GM19468 (cell line): ENCODE results near the gene AACS.
"Not testable (repeated sequence)": the region's sequence is repeated elsewhere in the genome, so short reads cannot be mapped to it uniquely, and the experiment has no call there.

Experiments used
- ATAC-seq: cut with Tn5 transposase; IDR thresholded peaks from one replicate; pipeline ENCODE4 v1.9.1; 2021; ENCODE audit warnings: mild to moderate bottlenecking, moderate library complexity, moderate number of reproducible peaks; ENCODE audit not compliant: unreplicated experiment; ENCODE audit errors: extremely low read depth

AACS gene

GRCh38 chr12:125089626-125090025 is 24.4 kb downstream of the AACS start:
- no peak for ATAC-seq

DNA sequence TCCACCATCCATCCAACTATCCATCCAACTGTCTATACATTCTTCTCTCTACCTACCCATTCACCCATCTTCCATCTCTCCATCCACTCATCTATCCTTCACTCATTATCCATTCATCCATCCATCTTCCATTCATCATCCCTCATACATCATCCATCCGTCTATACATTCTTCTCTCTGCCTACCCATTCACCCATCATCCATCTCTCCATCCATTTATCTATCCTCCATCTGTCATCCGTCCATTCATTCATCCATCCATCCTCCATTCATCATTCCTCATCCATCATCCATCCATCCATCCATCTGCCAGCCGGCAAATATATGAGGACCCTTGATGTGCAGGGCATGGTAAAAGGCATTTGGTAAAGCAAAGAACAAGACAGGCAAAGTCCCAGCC is 25.2 kb downstream of the AACS start:
- no peak for ATAC-seq

DNA sequence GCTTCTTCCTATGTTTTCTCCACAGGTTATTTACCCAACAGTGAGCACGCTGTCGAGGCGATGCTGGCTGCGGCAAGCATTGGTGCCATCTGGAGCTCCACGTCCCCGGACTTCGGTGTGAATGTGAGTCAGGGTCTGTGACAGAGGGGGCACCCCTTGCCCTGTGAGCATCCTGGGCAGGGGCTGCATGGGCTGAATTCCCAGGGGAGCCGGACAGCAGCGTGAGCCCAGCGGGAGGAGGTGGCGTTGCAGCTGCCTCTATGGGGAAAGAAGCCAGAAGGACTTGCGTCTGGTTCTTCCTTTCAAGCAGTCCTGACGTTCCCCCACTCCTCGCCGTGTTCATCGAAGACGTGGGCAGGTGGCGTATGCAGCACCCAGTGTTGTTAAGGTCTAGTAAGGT is 26.2 kb downstream of the AACS start:
- ATAC-seq = no peak

DNA sequence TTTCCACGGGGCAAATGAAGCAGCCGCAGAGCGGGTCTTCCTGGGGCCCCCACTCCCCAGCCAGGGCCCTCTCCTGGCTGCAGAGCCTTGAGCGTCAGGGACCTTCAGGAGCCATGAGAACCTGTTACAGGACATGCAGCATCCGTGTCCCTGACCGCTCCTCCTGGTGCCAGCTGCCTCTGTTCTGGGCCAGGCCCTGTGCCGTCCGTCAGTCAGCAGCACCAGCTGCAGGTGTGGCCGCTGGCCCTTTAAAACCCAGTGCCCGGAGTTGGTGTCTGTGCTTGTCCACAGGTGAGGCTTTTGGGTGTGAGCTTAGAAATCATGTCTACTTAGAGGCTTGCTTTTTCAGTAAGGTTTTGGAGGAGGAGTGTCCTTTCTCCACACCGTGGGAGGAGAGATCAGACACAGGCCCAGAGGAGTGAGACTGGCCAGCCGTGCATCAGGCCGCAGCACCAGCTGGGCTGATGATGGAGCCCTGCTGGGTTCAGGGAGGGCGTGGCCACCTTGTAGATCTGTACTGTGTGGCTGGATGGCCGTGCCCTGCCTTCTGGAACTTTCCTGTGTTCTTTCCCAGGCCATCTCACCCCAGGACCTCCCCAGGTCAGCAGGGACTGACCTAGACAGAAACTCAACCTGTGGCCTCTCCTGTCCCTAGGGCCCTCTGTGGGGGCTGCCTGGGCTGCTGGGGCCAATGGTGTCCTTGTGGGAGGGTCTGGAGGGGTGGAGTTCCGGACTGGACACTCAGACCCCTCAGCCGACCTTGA is 27.1 kb downstream of the AACS start:
- ATAC-seq = no peak

DNA sequence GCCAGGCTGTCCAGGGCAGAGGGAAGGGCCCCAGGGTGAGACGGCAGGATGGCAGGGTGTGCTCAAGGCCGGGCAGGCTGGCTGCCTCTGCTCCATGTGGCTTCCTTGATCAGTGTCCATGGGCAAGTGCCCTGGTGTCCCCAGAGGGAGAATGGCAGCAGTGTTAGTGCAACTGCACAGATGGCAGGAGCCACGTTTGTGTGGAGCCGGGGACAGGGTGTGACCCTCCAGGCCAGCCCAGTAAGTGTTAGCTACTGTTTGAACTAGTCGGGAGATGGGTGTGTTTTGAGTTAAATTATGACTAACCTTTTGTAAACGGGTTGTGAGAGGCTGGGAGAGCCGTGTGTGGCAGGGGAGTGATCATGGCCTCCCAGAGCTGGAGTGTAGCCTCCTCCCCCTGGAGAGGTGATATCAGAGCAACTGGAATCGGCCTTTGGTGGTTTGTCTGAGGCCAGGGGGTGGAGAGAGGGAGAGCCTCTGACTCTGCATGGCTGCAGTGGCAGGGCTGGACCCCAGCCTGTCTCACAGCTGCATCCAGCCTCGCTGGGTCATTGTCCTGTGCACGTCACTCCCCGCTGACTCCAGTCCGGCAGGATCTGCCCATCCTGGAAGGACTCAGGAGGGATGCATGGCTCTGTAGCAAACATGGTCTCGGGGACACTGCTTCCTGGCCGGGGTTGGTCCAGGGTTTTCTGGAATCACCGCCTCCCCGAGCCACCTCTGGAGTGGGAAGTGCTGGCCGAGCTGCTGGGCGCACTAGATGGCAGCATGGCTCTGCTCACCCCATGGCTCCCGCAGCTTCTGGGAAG is 27.8 kb downstream of the AACS start:
- no peak for ATAC-seq

DNA sequence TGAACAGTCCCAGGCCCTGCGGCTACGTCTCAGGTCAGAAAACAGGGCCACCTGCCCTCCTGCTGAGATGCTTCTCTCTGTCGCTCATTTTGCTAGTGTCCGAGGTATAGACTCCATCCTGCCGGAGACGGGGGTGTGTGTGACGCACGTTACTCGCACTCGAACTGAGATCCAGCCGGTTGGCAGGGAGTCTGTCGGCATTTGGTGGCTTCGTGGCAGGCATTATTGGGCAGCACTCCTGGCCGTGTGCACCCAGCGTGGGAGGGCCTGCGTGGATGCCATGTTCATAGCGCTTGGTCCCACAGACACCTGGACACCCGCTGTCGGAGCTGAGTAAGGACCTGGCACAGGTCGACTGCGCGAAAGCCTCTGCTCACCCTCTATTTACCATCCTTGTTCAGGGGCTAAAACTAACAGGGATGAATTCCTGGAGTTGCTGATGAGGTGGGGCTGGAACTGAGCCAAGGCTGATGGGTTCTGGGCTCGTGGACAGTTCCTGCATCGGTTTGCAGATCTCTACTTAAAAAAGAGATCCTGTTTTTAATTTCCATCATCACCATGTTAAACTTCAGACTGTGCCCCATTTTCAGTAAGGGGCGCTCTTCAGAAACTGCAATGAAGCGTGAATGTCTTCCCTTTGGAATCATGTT is 28.6 kb downstream of the AACS start:
- no peak for ATAC-seq

GRCh38 chr12:125096894-125097293 is 31.7 kb downstream of the AACS start:
- ATAC-seq = no peak

GRCh38 chr12:125097427-125097826 is 32.2 kb downstream of the AACS start:
- no peak for ATAC-seq

- no peak for ATAC-seq
Observed at GRCh38 chr12:125098676-125099408, 33.6 kb downstream of the AACS start.

GRCh38 chr12:125099409-125099782 is 34.2 kb downstream of the AACS start:
- ATAC-seq = no peak

DNA sequence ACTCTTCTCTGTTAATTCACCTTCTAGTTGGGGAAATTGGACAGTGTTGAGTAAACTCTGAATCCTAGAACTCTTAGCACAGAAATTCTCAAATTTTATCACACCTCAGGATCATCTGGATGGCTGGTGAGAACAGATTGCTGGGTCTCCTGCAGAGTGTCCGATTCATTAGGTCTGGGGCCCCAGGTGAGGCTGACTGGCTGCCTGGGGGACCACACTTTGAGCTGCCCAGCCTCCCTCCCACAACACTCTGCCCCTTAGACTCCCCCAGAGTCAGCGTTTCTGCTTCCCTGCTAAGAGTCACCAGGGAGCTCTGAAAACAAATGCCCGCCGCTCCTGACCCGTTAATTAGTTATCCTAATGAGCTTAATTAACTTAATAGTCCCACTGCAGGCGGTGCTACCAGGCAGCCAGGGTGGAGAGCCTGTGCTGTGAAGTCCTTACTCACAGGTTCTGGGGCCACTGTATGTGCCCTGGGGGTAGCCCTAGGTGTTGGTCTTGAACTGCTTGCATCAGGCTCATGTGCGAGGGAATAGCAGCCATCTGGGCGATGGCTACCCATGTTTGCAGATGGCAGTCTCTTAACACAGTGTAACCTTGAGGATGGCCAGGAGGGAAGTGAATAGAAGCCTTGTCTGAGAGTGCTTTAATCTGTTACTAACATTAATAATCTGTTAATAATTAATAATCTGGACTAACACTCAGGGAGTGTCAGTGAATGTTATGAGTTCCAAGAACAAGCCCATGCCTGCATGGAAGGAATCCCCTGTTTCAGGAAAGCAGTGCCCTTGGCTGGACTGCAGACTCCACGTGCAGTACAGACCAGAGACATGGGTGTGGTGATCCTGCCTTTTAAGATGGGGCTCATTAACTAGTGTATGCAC is 35.6 kb downstream of the AACS start:
- no peak for ATAC-seq

- ATAC-seq = no peak
Observed at GRCh38 chr12:125104982-125105381, 39.7 kb downstream of the AACS start.

DNA sequence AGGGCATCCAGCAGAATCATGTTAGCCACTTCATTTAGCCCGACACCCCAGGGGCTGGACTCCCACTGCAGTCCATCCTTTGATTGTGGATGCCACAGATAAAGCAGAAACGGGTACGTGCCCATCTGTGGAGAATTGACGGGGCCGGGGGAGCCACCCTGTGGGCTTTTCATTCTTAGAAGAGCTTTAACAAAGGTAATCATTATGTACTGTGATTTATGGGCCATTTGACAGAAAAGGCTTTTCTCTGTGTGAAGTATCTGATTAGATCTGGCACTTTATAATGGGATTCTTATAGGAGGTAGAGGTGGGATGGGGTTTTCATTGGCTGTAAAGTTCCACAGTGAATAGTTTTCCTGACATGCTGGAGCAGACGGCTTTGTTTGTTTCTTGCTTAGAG is 40.4 kb downstream of the AACS start:
- ATAC-seq = no peak

- ATAC-seq = no peak
Observed at GRCh38 chr12:125110641-125111360, 45.6 kb downstream of the AACS start.

GRCh38 chr12:125111403-125111802 is 46.2 kb downstream of the AACS start:
- ATAC-seq = no peak

- not testable (repeated sequence) for ATAC-seq
Observed at GRCh38 chr12:125112614-125113013, 47.4 kb downstream of the AACS start.

GRCh38 chr12:125113263-125113662 is 48.0 kb downstream of the AACS start:
- no peak for ATAC-seq

DNA sequence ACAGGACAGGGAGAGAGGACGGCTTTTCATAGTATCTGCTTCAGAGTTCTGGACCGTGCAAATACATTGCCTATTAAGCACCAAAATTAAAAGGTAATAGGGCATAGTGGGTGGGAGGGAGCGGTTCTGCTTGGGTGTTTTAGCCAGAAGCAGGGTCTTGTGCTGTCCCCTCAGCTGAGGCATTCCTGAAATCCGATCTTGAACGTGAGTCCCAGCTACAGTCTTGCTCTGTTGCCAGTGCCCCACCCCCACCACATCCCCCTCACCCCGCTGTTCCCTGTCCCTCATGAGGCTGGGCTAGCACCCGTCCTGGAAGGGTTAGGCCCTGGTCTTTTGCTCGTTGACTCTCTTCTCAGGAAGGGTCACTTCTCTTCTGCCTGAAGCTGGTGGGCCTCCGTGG is 48.6 kb downstream of the AACS start:
- ATAC-seq = no peak
